ENCODE measurements around the gene ABHD10. TPM values are rescaled to one million over a fixed set of nuclear protein-coding genes. Genes with fewer than 3 reads are reported as not detected.

Gene ABHD10
- total and polyA plus RNA-seq, 8 donors, result 11.6 to 61.7 (median 15.1) TPM; not detected in 1

DNA sequence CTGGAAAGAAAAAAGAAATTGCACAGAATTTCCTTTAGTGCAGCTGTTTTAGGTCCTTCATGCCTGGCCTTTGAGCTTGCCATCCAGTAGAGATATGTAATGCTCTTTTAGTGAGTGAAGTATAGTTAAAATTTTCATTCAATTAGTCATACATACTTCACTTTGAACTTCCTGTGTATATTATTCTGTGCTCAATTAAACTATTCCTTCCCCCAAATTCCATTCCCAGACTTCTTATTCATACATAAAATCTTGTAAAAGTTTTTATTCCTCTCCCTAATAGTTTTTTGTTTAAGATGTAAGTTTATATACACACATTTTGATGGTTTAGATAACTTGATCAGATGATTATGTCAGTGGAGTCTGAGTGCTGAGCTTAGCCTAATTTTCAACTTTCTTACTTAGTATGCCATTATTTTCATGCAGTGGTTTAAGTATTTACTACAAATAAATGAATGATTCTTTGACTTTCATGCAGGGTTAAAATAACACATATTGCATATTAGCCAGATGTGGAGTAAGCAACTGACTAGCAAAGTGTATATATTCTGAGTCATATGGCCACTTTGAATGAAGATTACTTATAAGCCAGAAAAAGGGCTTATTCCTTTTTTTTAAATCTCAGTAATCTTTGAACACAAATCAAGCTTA is 42.5 kb upstream of the ABHD10 start:
- DNase-seq, result no peak
- TF ChIP-seq POLR2A (IDR thresholded peaks at IDR 0.05), result no peak
- no peak for TF ChIP-seq POLR2AphosphoS5 (IDR thresholded peaks at IDR 0.05)
- TF ChIP-seq, protein P1, sequence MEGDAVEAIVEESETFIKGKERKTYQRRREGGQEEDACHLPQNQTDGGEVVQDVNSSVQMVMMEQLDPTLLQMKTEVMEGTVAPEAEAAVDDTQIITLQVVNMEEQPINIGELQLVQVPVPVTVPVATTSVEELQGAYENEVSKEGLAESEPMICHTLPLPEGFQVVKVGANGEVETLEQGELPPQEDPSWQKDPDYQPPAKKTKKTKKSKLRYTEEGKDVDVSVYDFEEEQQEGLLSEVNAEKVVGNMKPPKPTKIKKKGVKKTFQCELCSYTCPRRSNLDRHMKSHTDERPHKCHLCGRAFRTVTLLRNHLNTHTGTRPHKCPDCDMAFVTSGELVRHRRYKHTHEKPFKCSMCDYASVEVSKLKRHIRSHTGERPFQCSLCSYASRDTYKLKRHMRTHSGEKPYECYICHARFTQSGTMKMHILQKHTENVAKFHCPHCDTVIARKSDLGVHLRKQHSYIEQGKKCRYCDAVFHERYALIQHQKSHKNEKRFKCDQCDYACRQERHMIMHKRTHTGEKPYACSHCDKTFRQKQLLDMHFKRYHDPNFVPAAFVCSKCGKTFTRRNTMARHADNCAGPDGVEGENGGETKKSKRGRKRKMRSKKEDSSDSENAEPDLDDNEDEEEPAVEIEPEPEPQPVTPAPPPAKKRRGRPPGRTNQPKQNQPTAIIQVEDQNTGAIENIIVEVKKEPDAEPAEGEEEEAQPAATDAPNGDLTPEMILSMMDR (IDR thresholded peaks at IDR 0.05), result no peak
- no peak for TF ChIP-seq EP300 (IDR thresholded peaks at IDR 0.05)
- no peaks in the 10 kb centered on the region for H3K9me3 ChIP-seq
- H3K4me3 ChIP-seq, result no peak overlapping the region
- no peaks in the 10 kb centered on the region for H3K27me3 ChIP-seq
- intact Hi-C loops (cut with DNase I; ENCODE audit: low total_unique reads), result no loop called here
- H3K36me3 ChIP-seq, result peaks cover 10 to 35% (median 27%) of the 10 kb centered on the region in 4 donors
- no peak overlapping the region for H3K27ac ChIP-seq
- peaks cover 0 to 35% (median 7%) of the 10 kb centered on the region in 4 donors for H3K4me1 ChIP-seq

DNA sequence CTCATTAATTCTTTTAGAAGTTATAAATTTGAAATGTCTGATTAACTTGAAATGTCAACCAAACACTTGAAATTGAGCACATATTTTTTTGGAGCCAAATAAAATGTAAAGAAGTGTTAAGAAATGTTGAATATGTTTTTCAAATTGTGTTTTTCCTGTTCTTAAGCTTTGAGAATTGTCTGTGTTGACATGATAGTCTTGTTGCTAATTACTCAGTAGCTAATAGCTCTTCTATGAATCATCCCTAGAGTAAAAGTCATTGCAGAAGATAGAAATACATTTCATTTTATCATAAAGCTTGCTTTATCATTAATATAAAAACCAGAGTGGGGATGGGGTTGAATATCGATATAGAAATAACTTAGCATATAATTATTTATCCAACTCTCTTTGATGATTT is 41.9 kb upstream of the ABHD10 start:
- H3K27ac ChIP-seq, result no peak overlapping the region
- peaks cover 16 to 41% (median 33%) of the 10 kb centered on the region in 4 donors for H3K36me3 ChIP-seq
- no peak for DNase-seq
- H3K9me3 ChIP-seq, result no peaks in the 10 kb centered on the region
- H3K4me1 ChIP-seq, result peaks cover 0 to 35% (median 7%) of the 10 kb centered on the region in 4 donors
- TF ChIP-seq POLR2AphosphoS5 (IDR thresholded peaks at IDR 0.05) (no peak), POLR2A (IDR thresholded peaks at IDR 0.05) (no peak), EP300 (IDR thresholded peaks at IDR 0.05) (no peak)
- TF ChIP-seq, protein P1 (IDR thresholded peaks at IDR 0.05), result no peak
- WGBS, 5 donors, result 74 to 93% (median 77%) methylated on average over 1 of the region's 1 CpG
- no peak overlapping the region for H3K4me3 ChIP-seq
- intact Hi-C loops (cut with DNase I; ENCODE audit: low total_unique reads), result no loop called here
- no peaks in the 10 kb centered on the region for H3K27me3 ChIP-seq

DNA sequence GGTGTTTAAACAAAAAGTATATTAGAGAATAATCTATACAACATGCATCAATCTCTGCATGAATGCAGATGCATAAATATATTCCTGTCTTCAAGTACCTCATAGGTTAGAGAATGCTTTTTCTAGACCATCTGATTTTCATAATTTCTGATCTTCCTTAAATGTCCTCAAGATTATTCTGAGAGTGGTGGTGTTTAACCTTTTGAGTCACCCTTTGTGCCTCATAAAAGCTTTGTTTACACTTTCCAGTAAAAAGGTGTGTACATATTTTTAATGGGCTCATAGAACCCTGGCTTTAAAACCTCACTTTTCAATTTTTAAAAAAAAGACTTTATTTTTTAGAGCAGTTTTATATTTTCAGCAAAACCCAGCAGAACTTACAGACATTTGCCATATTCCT is 41.0 kb upstream of the ABHD10 start:
- no peak overlapping the region for H3K27ac ChIP-seq
- no peaks in the 10 kb centered on the region for H3K9me3 ChIP-seq
- no peak for DNase-seq
- peaks cover 0 to 32% (median 5%) of the 10 kb centered on the region in 4 donors for H3K4me1 ChIP-seq
- H3K36me3 ChIP-seq, result peaks cover 20 to 49% (median 40%) of the 10 kb centered on the region in 4 donors
- TF ChIP-seq POLR2AphosphoS5 (IDR thresholded peaks at IDR 0.05) (no peak), POLR2A (IDR thresholded peaks at IDR 0.05) (no peak), EP300 (IDR thresholded peaks at IDR 0.05) (no peak)
- TF ChIP-seq, protein P1 (IDR thresholded peaks at IDR 0.05), result no peak
- intact Hi-C loops (cut with DNase I; ENCODE audit: low total_unique reads), result no loop called here
- H3K27me3 ChIP-seq, result no peaks in the 10 kb centered on the region
- no peak overlapping the region for H3K4me3 ChIP-seq

DNA sequence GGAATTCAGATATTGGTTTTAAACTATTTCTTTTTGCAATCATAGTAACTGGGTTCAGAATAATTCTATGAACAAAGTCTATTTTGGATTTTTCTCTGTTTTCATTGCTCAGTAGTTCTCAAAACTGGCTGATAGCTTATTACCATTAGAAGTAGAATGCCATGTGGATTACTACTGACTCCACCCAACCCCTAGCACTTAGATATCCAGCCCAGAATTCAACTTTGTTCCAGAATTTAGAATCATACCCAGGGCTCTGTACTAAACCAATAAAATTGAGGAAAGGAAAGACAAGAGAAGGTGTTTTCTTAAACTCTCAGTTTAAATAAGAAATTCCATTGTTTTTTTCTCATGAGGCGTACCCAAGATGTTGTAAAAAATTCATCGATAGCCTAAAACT is 39.0 kb upstream of the ABHD10 start:
- 89 to 97% (median 96%) methylated on average over 2 of the region's 2 CpGs for WGBS, 5 donors
- intact Hi-C loops (cut with DNase I; ENCODE audit: low total_unique reads), result no loop called here

More for the DNA sequence above, 39.0 kb upstream of the ABHD10 start:
- Histone ChIP-seq H3K4me1 (peaks cover 0 to 17% (median 0%) of the 10 kb centered on the region in 4 donors), H3K4me3 (no peak overlapping the region), H3K27me3 (no peaks in the 10 kb centered on the region), H3K27ac (no peak overlapping the region), H3K36me3 (peaks cover 20 to 53% (median 46%) of the 10 kb centered on the region in 4 donors), H3K9me3 (no peaks in the 10 kb centered on the region)
- DNase-seq, result no peak
- TF ChIP-seq, protein P1 (IDR thresholded peaks at IDR 0.05), result no peak
- no peak for TF ChIP-seq POLR2A (IDR thresholded peaks at IDR 0.05)
- TF ChIP-seq EP300 (IDR thresholded peaks at IDR 0.05), result no peak
- TF ChIP-seq POLR2AphosphoS5 (IDR thresholded peaks at IDR 0.05), result no peak
